Dendritic cell treated with granulocyte-macrophage colony-stimulating factor and Interleukin-4, amounts not matched to agents 40 ng/mL and 50 ng/mL, for 4 days (primary cell): ENCODE data around the gene SP2.
"Not testable (repeated sequence)": the region's sequence is repeated elsewhere in the genome, so short reads cannot be mapped to it uniquely, and the experiment has no call there.

Source experiments
- H3K27ac Mint-ChIP-seq: one replicate; pipeline ENCODE4 v1.8.0; 2022; ENCODE audit warnings: mild to moderate bottlenecking, mixed read lengths
- H3K27me3 Mint-ChIP-seq: one replicate; pipeline ENCODE4 v1.8.0; 2022; ENCODE audit warnings: mild to moderate bottlenecking, mixed read lengths
- H3K36me3 Mint-ChIP-seq: one replicate; pipeline ENCODE4 v1.8.0; 2022; ENCODE audit warnings: low read depth, mixed read lengths
- H3K4me1 Mint-ChIP-seq: one replicate; pipeline ENCODE4 v1.8.0; 2022; ENCODE audit warnings: low read depth, mixed read lengths
- H3K4me3 Mint-ChIP-seq: one replicate; pipeline ENCODE4 v1.8.0; 2022; ENCODE audit warnings: mild to moderate bottlenecking, moderate library complexity, mixed read lengths
- H3K9me3 Mint-ChIP-seq: one replicate; pipeline ENCODE4 v1.8.0; 2022; ENCODE audit warnings: mixed read lengths
- intact Hi-C: fragments of 100-400 bp; cut with micrococcal nuclease; formaldehyde crosslinking; loops from one replicate; pipeline ENCODE4 v1.15.0; 2022

The SP2 gene

DNA sequence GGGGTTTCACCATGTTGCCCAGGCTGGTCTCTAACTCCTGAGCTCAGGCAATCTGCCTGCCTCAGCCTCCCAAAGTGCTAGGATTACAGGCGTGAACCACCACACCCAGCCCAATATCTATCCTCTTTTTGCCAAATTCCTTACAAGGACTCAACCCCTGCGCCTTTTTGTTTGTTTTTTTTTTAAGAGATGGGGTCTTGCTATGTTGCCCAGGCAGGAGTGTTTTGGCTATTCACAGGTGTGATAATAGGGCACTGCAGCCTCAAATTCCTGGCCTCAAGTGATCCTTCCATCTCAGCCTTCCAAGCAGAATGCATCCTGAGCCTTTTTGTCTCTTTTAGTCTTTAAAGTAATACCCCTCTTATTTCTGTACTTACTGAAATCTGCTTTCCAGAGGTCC lies 17.0 kb downstream of the SP2 start:
- H3K4me1 Mint-ChIP-seq = peaks cover 8% of the 10 kb centered on the region
- H3K9me3 Mint-ChIP-seq = no peaks in the 10 kb centered on the region
- H3K4me3 Mint-ChIP-seq = no peak overlapping the region
- intact Hi-C loops = no loop called here
- no peak overlapping the region for H3K27ac Mint-ChIP-seq
- peaks cover 49% of the 10 kb centered on the region for H3K36me3 Mint-ChIP-seq
- no peaks in the 10 kb centered on the region for H3K27me3 Mint-ChIP-seq

DNA sequence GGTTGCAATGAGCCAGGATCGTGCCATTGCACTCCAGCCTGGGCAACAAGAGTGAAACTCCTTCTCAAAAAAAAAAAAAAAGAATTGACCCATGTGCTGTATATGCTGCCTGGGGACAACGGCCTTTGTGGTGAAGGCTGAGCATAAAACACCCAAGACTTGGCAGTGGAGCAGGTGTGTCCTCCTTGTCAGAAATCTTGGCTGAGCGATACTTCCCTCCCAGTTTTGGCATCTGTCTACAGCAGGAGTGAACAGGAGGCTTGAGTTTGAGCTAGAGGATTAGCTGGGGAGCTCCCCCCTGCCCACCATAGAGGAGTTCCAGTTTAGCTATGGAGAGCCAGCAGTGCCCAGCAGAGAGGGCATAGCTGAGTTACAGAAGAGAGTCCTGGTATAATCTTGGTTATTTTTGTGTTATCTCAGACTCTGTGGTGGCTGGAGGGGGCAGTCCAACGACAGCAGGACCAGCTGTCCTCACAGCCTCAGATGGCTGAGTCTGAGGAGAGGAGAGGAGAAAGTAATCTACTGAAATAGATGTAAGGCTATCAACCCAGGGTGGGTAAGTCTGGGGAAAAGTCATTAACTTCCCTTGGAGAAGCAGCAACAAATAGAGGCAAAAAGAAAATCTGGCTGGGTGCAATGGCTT lies 18.4 kb downstream of the SP2 start:
- intact Hi-C loops = no loop called here
- Mint-ChIP-seq H3K4me1 (peaks cover 11% of the 10 kb centered on the region), H3K4me3 (no peak overlapping the region), H3K36me3 (peaks cover 44% of the 10 kb centered on the region), H3K27me3 (no peaks in the 10 kb centered on the region), H3K27ac (no peak overlapping the region), H3K9me3 (no peaks in the 10 kb centered on the region)

DNA sequence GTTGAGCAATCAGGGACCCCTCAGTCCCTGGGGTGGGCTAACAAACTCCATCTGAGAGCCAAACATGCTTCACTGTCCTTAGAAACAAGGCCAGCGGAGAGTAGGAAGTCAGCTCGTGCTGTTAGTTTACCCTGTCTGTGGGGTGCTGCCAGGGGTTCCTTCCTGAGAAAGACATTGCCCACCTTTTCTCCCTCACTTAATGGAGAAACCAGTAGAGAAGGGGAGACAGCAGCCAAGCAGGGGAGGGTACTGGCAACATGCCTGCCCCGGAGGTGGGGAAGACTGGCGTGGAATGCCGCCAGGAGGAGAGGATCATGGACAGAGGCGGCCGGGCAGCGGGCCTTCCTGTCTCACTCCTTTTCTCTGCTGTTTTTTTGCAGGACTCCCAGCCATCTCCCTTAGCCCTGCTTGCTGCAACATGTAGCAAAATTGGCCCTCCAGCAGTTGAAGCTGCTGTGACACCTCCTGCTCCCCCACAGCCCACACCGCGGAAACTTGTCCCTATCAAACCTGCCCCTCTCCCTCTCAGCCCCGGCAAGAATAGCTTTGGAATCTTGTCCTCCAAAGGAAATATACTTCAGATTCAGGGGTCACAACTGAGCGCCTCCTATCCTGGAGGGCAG lies 19.9 kb downstream of the SP2 start:
- Mint-ChIP-seq H3K4me1 (peaks cover 19% of the 10 kb centered on the region), H3K4me3 (no peak overlapping the region), H3K27ac (no peak overlapping the region), H3K9me3 (no peaks in the 10 kb centered on the region), H3K27me3 (no peaks in the 10 kb centered on the region), H3K36me3 (peaks cover 52% of the 10 kb centered on the region)
- intact Hi-C loops = no loop called here

DNA sequence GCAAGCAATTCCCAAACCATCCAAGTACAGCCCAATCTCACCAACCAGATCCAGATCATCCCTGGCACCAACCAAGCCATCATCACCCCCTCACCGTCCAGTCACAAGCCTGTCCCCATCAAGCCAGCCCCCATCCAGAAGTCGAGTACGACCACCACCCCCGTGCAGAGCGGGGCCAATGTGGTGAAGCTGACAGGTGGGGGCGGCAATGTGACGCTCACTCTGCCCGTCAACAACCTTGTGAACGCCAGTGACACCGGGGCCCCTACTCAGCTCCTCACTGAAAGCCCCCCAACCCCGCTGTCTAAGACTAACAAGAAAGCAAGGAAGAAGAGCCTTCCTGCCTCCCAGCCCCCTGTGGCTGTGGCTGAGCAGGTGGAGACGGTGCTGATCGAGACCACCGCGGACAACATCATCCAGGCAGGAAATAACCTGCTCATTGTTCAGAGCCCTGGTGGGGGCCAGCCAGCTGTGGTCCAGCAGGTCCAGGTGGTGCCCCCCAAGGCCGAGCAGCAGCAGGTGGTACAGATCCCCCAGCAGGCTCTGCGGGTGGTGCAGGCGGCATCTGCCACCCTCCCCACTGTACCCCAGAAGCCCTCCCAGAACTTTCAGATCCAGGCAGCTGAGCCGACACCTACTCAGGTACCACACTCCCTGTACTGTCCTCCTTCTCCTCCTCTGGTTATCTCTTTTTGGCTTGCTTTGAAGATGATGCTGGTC lies 20.6 kb downstream of the SP2 start:
- no peak overlapping the region for H3K4me3 Mint-ChIP-seq
- H3K9me3 Mint-ChIP-seq = no peaks in the 10 kb centered on the region
- peaks cover 58% of the 10 kb centered on the region for H3K36me3 Mint-ChIP-seq
- no peaks in the 10 kb centered on the region for H3K27me3 Mint-ChIP-seq
- H3K27ac Mint-ChIP-seq = no peak overlapping the region
- intact Hi-C loops = no loop called here
- peaks cover 19% of the 10 kb centered on the region for H3K4me1 Mint-ChIP-seq

DNA sequence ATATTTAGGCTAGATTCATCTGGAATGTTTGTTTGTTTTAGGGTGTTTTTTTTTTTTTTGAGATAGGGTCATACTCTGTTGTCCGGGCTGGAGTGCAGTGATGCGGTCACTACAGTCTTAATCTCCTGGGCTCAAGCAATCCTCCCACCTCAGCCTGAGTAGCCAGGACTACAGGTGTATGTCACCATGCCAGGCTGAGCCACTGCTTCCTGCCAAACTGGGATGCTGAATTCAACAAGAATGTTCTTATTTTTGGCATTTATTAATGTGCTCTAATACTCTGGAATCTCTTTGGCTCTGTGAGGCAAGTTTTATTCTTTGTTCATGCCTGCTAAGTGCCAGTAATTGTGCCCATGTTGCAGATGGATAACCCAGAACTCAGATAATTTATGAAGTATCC lies 21.5 kb downstream of the SP2 start:
- Mint-ChIP-seq H3K9me3 (no peaks in the 10 kb centered on the region), H3K4me1 (peaks cover 14% of the 10 kb centered on the region), H3K4me3 (no peak overlapping the region), H3K36me3 (peaks cover 58% of the 10 kb centered on the region), H3K27ac (no peak overlapping the region), H3K27me3 (no peaks in the 10 kb centered on the region)
- intact Hi-C loops = no loop called here

DNA sequence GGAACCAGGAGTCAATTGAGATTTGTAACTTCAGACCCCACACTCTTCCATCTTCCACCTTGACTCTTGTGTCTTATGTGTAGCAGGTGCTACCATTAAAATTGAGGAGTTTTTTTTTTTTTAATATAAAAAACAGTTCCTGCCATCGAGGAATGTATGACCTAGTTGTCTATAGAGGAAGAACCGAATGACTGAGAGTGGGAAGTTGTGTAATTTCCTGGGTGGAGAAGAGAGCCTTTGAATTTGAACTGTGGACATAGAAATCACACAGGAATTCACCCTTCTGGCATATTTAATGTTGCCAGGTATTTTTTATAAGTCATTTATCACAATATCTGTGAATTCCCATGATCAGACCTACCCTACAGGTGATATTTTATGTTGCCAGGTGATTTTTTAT lies 22.0 kb downstream of the SP2 start:
- Mint-ChIP-seq H3K4me3 (no peak overlapping the region), H3K27ac (no peak overlapping the region), H3K4me1 (peaks cover 14% of the 10 kb centered on the region), H3K27me3 (no peaks in the 10 kb centered on the region), H3K9me3 (no peaks in the 10 kb centered on the region), H3K36me3 (peaks cover 61% of the 10 kb centered on the region)
- intact Hi-C loops = no loop called here

DNA sequence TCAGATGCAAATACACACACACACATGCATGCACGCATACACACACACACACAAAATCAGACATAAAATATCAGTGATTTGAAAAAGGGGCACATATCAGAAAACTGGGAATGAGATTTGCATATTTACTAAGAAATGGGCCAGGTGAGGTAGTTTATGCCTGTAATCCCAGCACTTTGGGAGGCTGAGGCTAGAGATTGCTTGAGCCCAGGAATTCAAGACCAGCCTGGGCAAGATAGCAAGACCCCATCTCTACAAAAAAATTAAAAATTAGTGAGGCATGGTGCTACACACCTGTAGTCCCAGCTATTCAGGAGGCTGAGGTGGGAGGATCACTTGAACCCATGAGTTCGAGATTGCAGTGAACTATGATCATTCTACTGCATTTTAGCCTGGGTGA lies 23.0 kb downstream of the SP2 start:
- H3K27me3 Mint-ChIP-seq = no peaks in the 10 kb centered on the region
- peaks cover 71% of the 10 kb centered on the region for H3K36me3 Mint-ChIP-seq
- peaks cover 14% of the 10 kb centered on the region for H3K4me1 Mint-ChIP-seq
- H3K4me3 Mint-ChIP-seq = no peak overlapping the region
- H3K27ac Mint-ChIP-seq = no peak overlapping the region
- intact Hi-C loops = no loop called here
- no peaks in the 10 kb centered on the region for H3K9me3 Mint-ChIP-seq

DNA sequence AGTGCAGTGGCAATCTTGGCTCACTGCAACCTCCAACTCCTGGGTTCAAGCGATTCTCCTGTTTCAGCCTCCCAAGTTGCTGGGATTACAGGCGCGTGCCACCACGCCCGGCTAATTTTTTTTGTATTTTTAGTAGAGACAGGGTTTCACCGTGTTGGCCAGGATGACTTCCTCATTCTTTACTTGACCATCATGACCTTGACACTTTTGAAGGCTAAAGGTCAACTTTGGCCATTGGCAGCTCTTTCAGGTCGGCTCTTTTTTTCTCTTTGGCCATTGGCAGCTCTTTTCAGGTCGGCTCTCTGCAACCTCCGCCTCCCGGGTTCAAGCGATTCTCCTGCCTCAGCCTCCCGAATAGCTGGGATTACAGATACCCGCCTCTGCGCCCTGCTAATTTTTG lies 23.9 kb downstream of the SP2 start:
- Mint-ChIP-seq H3K4me1 (peaks cover 14% of the 10 kb centered on the region), H3K36me3 (peaks cover 80% of the 10 kb centered on the region)
- H3K4me3 Mint-ChIP-seq, H3K27me3 Mint-ChIP-seq, H3K27ac Mint-ChIP-seq, intact Hi-C loops, H3K9me3 Mint-ChIP-seq: not testable (repeated sequence)

DNA sequence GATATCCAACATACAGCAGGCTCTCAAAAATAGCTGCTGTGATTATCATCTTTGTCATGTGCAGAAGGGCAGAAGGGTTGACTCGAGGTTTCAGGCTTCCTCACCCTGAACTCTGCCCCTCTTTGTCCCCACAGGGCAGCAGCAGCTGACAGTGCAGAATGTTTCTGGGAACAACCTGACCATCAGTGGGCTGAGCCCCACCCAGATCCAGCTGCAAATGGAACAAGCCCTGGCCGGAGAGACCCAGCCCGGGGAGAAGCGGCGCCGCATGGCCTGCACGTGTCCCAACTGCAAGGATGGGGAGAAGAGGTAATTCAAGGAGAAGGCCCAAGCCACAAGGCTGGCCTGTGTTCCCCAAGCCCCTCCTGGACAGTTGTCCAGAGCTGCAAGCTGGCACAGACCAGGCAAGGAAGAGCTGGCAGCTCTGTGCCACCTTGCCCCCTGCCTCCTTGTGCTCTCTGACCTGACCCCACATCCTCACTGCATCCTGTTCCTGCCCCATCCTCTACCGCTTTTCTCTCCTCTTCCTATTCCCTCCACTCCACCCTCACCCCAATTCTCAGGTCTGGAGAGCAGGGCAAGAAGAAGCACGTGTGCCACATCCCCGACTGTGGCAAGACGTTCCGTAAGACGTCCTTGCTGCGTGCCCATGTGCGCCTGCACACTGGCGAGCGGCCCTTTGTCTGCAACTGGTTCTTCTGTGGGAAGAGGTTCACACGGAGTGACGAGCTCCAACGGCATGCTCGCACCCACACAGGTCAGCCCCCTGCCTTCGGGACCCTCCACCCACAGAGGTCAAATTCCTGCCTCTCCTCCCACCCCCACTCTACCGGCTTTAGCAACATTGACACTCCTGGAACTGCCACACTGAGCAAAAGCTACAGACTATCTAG lies 29.0 kb downstream of the SP2 start:
- Mint-ChIP-seq H3K36me3 (peaks cover 93% of the 10 kb centered on the region), H3K9me3 (no peaks in the 10 kb centered on the region), H3K4me1 (peaks cover 1% of the 10 kb centered on the region), H3K4me3 (no peak overlapping the region), H3K27ac (no peak overlapping the region), H3K27me3 (no peaks in the 10 kb centered on the region)
- intact Hi-C loops = no loop called here

DNA sequence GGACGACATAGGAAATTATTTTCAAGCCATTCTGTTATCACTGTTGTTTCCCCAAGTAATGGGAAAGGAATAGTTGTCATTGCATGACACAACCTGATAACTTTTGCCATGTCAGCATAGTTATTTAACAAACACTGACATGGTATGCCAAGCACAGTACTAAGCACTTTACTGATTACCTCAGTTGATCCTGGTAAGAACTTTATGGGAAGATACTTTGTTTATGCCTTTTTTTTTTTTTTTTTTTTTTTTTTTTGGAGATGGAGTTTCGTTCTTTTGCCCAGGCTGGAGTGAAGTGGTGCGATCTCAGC lies 29.6 kb downstream of the SP2 start:
- Mint-ChIP-seq H3K4me1 (no peaks in the 10 kb centered on the region), H3K27ac (no peak overlapping the region), H3K36me3 (peaks cover 94% of the 10 kb centered on the region), H3K9me3 (no peaks in the 10 kb centered on the region), H3K27me3 (no peaks in the 10 kb centered on the region), H3K4me3 (no peak overlapping the region)
- intact Hi-C loops = no loop called here

DNA sequence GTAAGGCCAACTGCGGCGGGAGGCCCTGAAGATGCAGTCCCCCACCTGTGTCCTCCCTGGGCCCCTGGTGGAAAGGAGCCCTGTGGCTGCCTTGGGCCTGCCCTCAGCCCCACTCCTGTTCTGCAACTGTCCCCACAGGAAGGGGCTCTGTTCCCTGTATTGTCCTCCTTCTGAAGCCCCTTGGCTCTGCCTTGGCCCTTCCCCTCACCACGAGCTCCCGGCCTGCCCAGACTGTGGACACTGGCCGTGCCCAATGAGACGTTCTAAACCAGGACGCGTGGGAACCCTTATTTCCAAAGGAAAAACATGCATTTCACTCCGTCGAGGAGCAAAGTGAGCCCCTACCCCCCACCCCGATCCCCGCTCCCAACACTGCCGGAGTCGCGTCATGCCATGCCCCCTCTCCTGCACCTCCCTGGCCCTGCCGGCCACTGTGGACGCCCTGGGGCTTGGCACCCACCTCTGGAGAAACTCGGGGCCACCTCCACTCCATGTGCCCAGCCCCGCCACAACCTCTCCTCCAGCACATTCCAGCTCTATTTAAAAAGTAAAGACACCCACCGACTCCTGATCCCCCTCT lies 31.9 kb downstream of the SP2 start:
- Mint-ChIP-seq H3K4me3 (no peak overlapping the region), H3K27ac (no peak overlapping the region), H3K27me3 (no peaks in the 10 kb centered on the region), H3K9me3 (no peaks in the 10 kb centered on the region), H3K4me1 (no peaks in the 10 kb centered on the region), H3K36me3 (peaks cover 83% of the 10 kb centered on the region)
- intact Hi-C loops = no loop called here

DNA sequence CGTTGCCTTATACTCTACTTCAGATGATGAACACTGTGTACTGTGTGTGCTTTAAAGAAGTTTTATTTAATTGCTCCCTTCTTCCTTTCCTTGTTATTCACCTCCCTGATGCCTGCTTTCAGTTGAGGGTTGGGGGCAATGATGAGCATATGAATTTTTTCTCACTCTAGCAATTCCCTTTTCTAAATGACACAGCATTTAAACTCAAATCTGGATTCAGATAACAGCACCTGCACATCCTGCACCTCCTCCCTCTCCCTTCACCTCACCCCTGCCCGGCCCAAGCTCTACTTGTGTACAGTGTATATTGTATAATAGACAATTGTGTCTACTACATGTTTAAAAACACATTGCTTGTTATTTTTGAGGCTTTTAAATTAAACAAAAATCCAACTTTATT lies 32.4 kb downstream of the SP2 start:
- intact Hi-C loops = no loop called here
- Mint-ChIP-seq H3K27ac (no peak overlapping the region), H3K36me3 (peaks cover 78% of the 10 kb centered on the region), H3K4me3 (no peak overlapping the region), H3K27me3 (no peaks in the 10 kb centered on the region), H3K4me1 (no peaks in the 10 kb centered on the region), H3K9me3 (no peaks in the 10 kb centered on the region)

DNA sequence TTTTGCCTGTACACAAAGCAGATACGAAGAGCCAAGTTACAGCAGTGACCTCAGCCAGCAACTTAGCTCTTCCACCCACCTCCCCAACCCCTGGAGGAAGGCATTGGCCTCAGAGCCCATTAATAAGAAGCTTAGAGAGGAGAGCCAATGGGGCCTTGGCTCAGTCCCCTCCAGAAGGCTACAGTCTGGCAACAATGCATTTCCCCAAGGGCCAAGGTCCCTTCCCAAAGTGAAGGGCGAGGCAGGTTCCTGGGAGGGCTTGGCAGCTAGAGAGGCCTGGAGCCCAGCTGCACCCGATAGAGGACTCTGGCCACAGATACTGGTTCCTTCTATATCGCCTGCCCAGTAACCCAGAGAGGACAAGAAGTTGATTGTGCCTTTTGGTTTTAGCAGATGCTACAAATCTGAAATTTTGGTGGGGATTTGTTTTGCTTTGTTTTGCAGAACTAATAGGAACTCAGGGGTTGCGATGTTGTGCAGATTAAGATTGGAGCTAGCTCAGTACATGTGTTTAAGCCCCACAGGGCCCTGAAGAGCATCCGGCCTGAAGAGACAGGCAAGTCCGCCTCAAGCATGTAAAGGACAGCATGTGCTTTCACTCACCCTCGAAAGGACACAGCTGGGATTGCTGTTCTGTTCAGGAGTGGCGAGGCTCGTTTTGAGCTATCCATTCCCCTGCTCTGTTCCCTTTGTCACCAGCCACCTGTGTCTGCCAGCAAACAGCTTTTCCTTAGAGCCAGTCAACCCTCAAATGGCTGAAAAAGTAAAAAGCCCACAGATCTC lies 33.4 kb downstream of the SP2 start:
- H3K4me1 Mint-ChIP-seq = no peaks in the 10 kb centered on the region
- no peaks in the 10 kb centered on the region for H3K27me3 Mint-ChIP-seq
- H3K9me3 Mint-ChIP-seq = no peaks in the 10 kb centered on the region
- peaks cover 68% of the 10 kb centered on the region for H3K36me3 Mint-ChIP-seq
- intact Hi-C loops = no loop called here
- H3K4me3 Mint-ChIP-seq = no peak overlapping the region
- no peak overlapping the region for H3K27ac Mint-ChIP-seq
